SKM-1 (cell line): ENCODE results near the gene HOXA2.
A peak's percentile ranks its signal among the peaks of the same experiment; 100 is the strongest.

Experiments
- DNase-seq: peaks from one replicate; lab custom pipeline; 2025; ENCODE audit not compliant: unreplicated experiment; lab: John Stamatoyannopoulos, UW

The HOXA2 gene

GRCh38 chr7:27080844-27081436, 21.5 kb downstream of the HOXA2 start:
- DNase-seq = no peak

GRCh38 chr7:27079234-27079975, 23.1 kb downstream of the HOXA2 start:
- DNase-seq = peak; percentile 26

- DNase-seq = no peak
Measured at GRCh38 chr7:27078616-27079233, 23.8 kb downstream of the HOXA2 start.

- no peak for DNase-seq
Measured at GRCh38 chr7:27073076-27073475, 29.4 kb downstream of the HOXA2 start.

GRCh38 chr7:27071622-27072390, 30.7 kb downstream of the HOXA2 start:
- DNase-seq = peak; percentile 60

GRCh38 chr7:27068259-27068658, 34.2 kb downstream of the HOXA2 start:
- no peak for DNase-seq

- DNase-seq = no peak
Measured at GRCh38 chr7:27066148-27066547, 36.3 kb downstream of the HOXA2 start.

GRCh38 chr7:27065709-27066108, 36.8 kb downstream of the HOXA2 start:
- DNase-seq = no peak

- DNase-seq = no peak
Measured at GRCh38 chr7:27064661-27065060, 37.8 kb downstream of the HOXA2 start.

GRCh38 chr7:27064159-27064558, 38.3 kb downstream of the HOXA2 start:
- DNase-seq = no peak

- no peak for DNase-seq
Measured at GRCh38 chr7:27062946-27063345, 39.5 kb downstream of the HOXA2 start.

GRCh38 chr7:27053153-27053552, 49.3 kb downstream of the HOXA2 start:
- DNase-seq = no peak

GRCh38 chr7:27051451-27051850, 51.0 kb downstream of the HOXA2 start:
- DNase-seq = no peak
